ENCODE results near the gene TOMM40. TPM values are rescaled to one million over a fixed set of nuclear protein-coding genes. Genes with fewer than 3 reads are reported as not detected.

Gene TOMM40
- total and polyA plus RNA-seq, 9 of the 15 experiments (the other 6 are each of a cell fraction or from before 2014, with no cell fraction given), result 0.89 to 290 (median 160) TPM

- peak; percentile 93 for TF ChIP-seq NR2C2 (CRISPR knock-in tag; IDR thresholded peaks at IDR 0.05)
- TF ChIP-seq NR2C2 (tag; IDR thresholded peaks at IDR 0.05), result peak; percentile 99
- TF ChIP-seq NFE2L1 (tag; IDR thresholded peaks at IDR 0.05; ENCODE audit: borderline replicate concordance, low read depth), result no peak
- TF ChIP-seq BCLAF1 (IDR thresholded peaks at IDR 0.05; ENCODE audit: borderline replicate concordance in 1 of 2, control insufficient read depth in 1 of 2, low read depth in 2 of 2, low read length in 1 of 2), result no peak
- peak; percentile 91 for TF ChIP-seq RBBP5 (IDR thresholded peaks at IDR 0.05; ENCODE audit: borderline replicate concordance, insufficient read depth, low read length, poor library complexity, severe bottlenecking)
- TF ChIP-seq PHF20 (IDR thresholded peaks at IDR 0.05; ENCODE audit: partially characterized antibody), result peak; percentile 55
- TF ChIP-seq POLR2AphosphoS5 (IDR thresholded peaks at IDR 0.05; ENCODE audit: control insufficient read depth, insufficient read depth, low read depth, low read length), result peak; percentile 27; the same call in 1 of the 2 replicates
- TF ChIP-seq GMEB1 (CRISPR knock-in tag; IDR thresholded peaks at IDR 0.05), result peak; percentile 52; the same call in 1 of the 2 replicates
- TF ChIP-seq SIRT6 (IDR thresholded peaks at IDR 0.05; ENCODE audit: low read depth, low read length), result no peak
- TF ChIP-seq MYC (IDR thresholded peaks at IDR 0.05; ENCODE audit: low read depth, low read length), result peak; percentile 95
- no peak for TF ChIP-seq MYC (CRISPR knock-in tag; IDR thresholded peaks at IDR 0.05; ENCODE audit: borderline replicate concordance, low read depth)
- peak; percentile 65; the same call in 1 of the 2 replicates for TF ChIP-seq NKRF (IDR thresholded peaks at IDR 0.05; ENCODE audit: borderline replicate concordance)
- no peak for TF ChIP-seq CHD1 (IDR thresholded peaks at IDR 0.05; ENCODE audit: low read length)
- peak; percentile 52 for TF ChIP-seq ETV1 (tag; conservative IDR thresholded peaks at IDR 0.05; ENCODE audit: low read depth)
- peak; percentile 93 for TF ChIP-seq THAP12 (CRISPR knock-in tag; IDR thresholded peaks at IDR 0.05)
- TF ChIP-seq ZNF253 (CRISPR knock-in tag; conservative IDR thresholded peaks at IDR 0.05), result no peak
Measured at GRCh38 chr19:44891016-44891882, at the start of gene TOMM40 (continued).

Measured in K562 (cell line).